Measurements from ENCODE around the gene KRTAP5-7. TPM values are rescaled to one million over a fixed set of nuclear protein-coding genes. Genes with fewer than 3 reads are reported as not detected.

Gene KRTAP5-7
- total RNA-seq, 4 donors from 2014 or later, result 0.41 to 4.5 (median 1.3) TPM; not detected in 1

- TF ChIP-seq EP300 (IDR thresholded peaks at IDR 0.05; ENCODE audit: low read depth), result no peak
- TF ChIP-seq POLR2AphosphoS5 (IDR thresholded peaks at IDR 0.05), result no peak
- TF ChIP-seq CTCF (IDR thresholded peaks at IDR 0.05), result no peak
- TF ChIP-seq POLR2A (IDR thresholded peaks at IDR 0.05), result no peak
- Histone ChIP-seq H3K27me3 (no peaks in the 10 kb centered on the region), H3K27ac (no peak overlapping the region), H3K4me1 (no peaks in the 10 kb centered on the region), H3K36me3 (peaks cover 0 to 56% (median 21%) of the 10 kb centered on the region in 4 donors), H3K4me3 (no peak overlapping the region), H3K9me3 (no peaks in the 10 kb centered on the region)
- in situ Hi-C loops (cut with MboI; ENCODE audit: low pct_ligation_motif_present in 1 of 4, low pct_unique_long_range_greater_than_20kb in 1 of 4, low sequenced_read_pairs in 3 of 4) (no loop called here), intact Hi-C loops (cut with DNase I; ENCODE audit: low total_unique reads) (no loop called here)
- 90 to 92% methylated on average over 2 to 18 of the region's 18 CpGs for WGBS, 2 donors (ENCODE audit: low coverage in 1 of 2)
- no peak for DNase-seq
These were observed 44.9 kb upstream of the KRTAP5-7 start for GRCh38 chr11:71482216-71482615.

GRCh38 chr11:71482746-71483364, 44.2 kb upstream of the KRTAP5-7 start:
- TF ChIP-seq POLR2AphosphoS5 (IDR thresholded peaks at IDR 0.05), result no peak
- TF ChIP-seq POLR2A (IDR thresholded peaks at IDR 0.05), result no peak
- no peak for TF ChIP-seq CTCF (IDR thresholded peaks at IDR 0.05)
- no peak for TF ChIP-seq EP300 (IDR thresholded peaks at IDR 0.05; ENCODE audit: low read depth)
- no peak overlapping the region for H3K4me3 ChIP-seq
- no peaks in the 10 kb centered on the region for H3K27me3 ChIP-seq
- whole genome bisulfite sequencing, 2 donors (ENCODE audit: low coverage in 1 of 2), result 89 to 99% methylated on average over 3 to 13 of the region's 13 CpGs
- intact Hi-C loops (cut with DNase I; ENCODE audit: low total_unique reads) (no loop called here), in situ Hi-C loops (cut with MboI; ENCODE audit: low pct_ligation_motif_present in 1 of 4, low pct_unique_long_range_greater_than_20kb in 1 of 4, low sequenced_read_pairs in 3 of 4) (no loop called here)
- no peaks in the 10 kb centered on the region for H3K9me3 ChIP-seq
- no peak overlapping the region for H3K27ac ChIP-seq
- H3K36me3 ChIP-seq, result peaks cover 0 to 54% (median 19%) of the 10 kb centered on the region in 4 donors
- H3K4me1 ChIP-seq, result no peaks in the 10 kb centered on the region
- no peak for DNase-seq

DNA sequence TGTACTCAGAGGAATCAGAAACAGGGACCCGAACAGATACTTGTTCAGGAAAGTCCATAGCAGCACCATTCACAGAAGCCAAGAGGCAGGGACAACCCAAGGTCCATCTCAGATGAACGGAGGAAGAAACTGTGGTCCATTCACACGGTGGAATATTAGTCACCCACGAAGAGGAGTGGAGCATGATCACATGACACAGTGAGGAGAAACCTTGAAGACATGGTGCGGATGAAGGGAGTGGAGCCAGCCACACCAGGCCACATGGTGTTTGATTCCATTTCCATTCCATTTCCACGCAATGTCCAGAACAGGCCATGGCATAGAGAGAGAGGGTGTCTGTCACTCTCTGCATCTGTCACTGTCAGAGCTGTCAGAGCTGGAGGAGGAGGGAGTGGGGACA, 43.4 kb upstream of the KRTAP5-7 start:
- in situ Hi-C loops (cut with MboI; ENCODE audit: low pct_ligation_motif_present in 1 of 4, low pct_unique_long_range_greater_than_20kb in 1 of 4, low sequenced_read_pairs in 3 of 4), result no loop called here
- Histone ChIP-seq H3K27me3 (no peaks in the 10 kb centered on the region), H3K9me3 (no peaks in the 10 kb centered on the region), H3K4me3 (no peak overlapping the region), H3K27ac (no peak overlapping the region), H3K4me1 (no peaks in the 10 kb centered on the region), H3K36me3 (peaks cover 0 to 46% (median 19%) of the 10 kb centered on the region in 4 donors)
- 96% methylated on average over 6 of the region's 6 CpGs; no CpG with 5 or more reads in 1 of the 2 donors for WGBS, 2 donors (ENCODE audit: low coverage in 1 of 2)
- TF ChIP-seq POLR2AphosphoS5 (IDR thresholded peaks at IDR 0.05) (no peak), EP300 (IDR thresholded peaks at IDR 0.05; ENCODE audit: low read depth) (no peak), CTCF (IDR thresholded peaks at IDR 0.05) (no peak), POLR2A (IDR thresholded peaks at IDR 0.05) (no peak)
- intact Hi-C loops (cut with DNase I; ENCODE audit: low total_unique reads), result no loop called here
- no peak for DNase-seq

- in situ Hi-C loops (cut with MboI; ENCODE audit: low pct_ligation_motif_present in 1 of 4, low pct_unique_long_range_greater_than_20kb in 1 of 4, low sequenced_read_pairs in 3 of 4), result no loop called here
- Histone ChIP-seq H3K4me3 (no peak overlapping the region), H3K36me3 (peaks cover 0 to 42% (median 19%) of the 10 kb centered on the region in 4 donors), H3K9me3 (no peaks in the 10 kb centered on the region), H3K4me1 (no peaks in the 10 kb centered on the region), H3K27ac (no peak overlapping the region), H3K27me3 (no peaks in the 10 kb centered on the region)
- 92 to 93% methylated on average over 7 to 23 of the region's 23 CpGs for WGBS, 2 donors (ENCODE audit: low coverage in 1 of 2)
- TF ChIP-seq EP300 (IDR thresholded peaks at IDR 0.05; ENCODE audit: low read depth), result no peak
- TF ChIP-seq CTCF (IDR thresholded peaks at IDR 0.05), result no peak
- TF ChIP-seq POLR2AphosphoS5 (IDR thresholded peaks at IDR 0.05), result no peak
- TF ChIP-seq POLR2A (IDR thresholded peaks at IDR 0.05), result no peak
- intact Hi-C loops (cut with DNase I; ENCODE audit: low total_unique reads), result no loop called here
- DNase-seq, result no peak
These were observed 42.6 kb upstream of the KRTAP5-7 start for GRCh38 chr11:71484248-71485062.

Data from transverse colon (tissue), 4 donors.